Smooth muscle cell (in vitro differentiated cells): ENCODE measurements around the gene FBP1. TPM values are rescaled to one million over a fixed set of nuclear protein-coding genes. Genes with fewer than 3 reads are reported as not detected.
"Not testable (repeated sequence)": the region's sequence is repeated elsewhere in the genome, so short reads cannot be mapped to it uniquely, and the experiment has no call there.

Experiments
- DNase-seq: peaks from one replicate; lab custom pipeline; 2025; ENCODE audit not compliant: unreplicated experiment; lab: John Stamatoyannopoulos, UW
- H2AFZ ChIP-seq: fragments of 200-600 bp; sonication (generic); 2 replicates; pipeline ENCODE4 v1.6.0; 2016; ENCODE audit warnings: antibody characterized with exemption, low read depth, mild to moderate bottlenecking
- H3F3A ChIP-seq: fragments of 200-600 bp; sonication (generic); 2 replicates; pipeline ENCODE4 v1.6.0; 2017; ENCODE audit warnings: antibody characterized with exemption, low read depth
- H3K27ac ChIP-seq: fragments of 200-600 bp; sonication (generic); 2 replicates; pipeline ENCODE4 v1.5.1; 2016; ENCODE audit warnings: low read depth, mild to moderate bottlenecking
- H3K27me3 ChIP-seq: fragments of 200-600 bp; sonication (generic); 2 replicates; pipeline ENCODE4 v1.6.1; 2016; ENCODE audit warnings: low read depth, mild to moderate bottlenecking
- H3K36me3 ChIP-seq: fragments of 200-600 bp; sonication (generic); 2 replicates; pipeline ENCODE4 v1.5.1; 2016; ENCODE audit warnings: low read depth
- H3K4me1 ChIP-seq: fragments of 200-600 bp; sonication (generic); 2 replicates; pipeline ENCODE4 v1.5.1; 2016; ENCODE audit warnings: low read depth
- H3K4me2 ChIP-seq: fragments of 200-600 bp; sonication (generic); 2 replicates; pipeline ENCODE4 v1.6.0; 2016; ENCODE audit warnings: mild to moderate bottlenecking
- H3K4me3 ChIP-seq: fragments of 200-600 bp; sonication (generic); 2 replicates; pipeline ENCODE4 v1.5.1; 2016; ENCODE audit warnings: mild to moderate bottlenecking
- H3K79me2 ChIP-seq: fragments of 200-600 bp; sonication (generic); 2 replicates; pipeline ENCODE4 v1.6.0; 2016; ENCODE audit warnings: low read depth, mild to moderate bottlenecking
- H3K9ac ChIP-seq: fragments of 200-600 bp; sonication (generic); 2 replicates; pipeline ENCODE4 v1.6.0; 2016; ENCODE audit warnings: low read depth
- H3K9me3 ChIP-seq: fragments of 200-600 bp; sonication (generic); replicated peaks from 2 replicates; pipeline ENCODE4 v1.5.1; 2016; ENCODE audit warnings: low read depth
- H4K20me1 ChIP-seq: fragments of 200-600 bp; sonication (generic); 2 replicates; pipeline ENCODE4 v1.6.0; 2016; ENCODE audit warnings: low read depth
- WGBS: methylation state at CpG from one replicate; pipeline ENCODE4 v1.1.7; 2016; ENCODE audit warnings: low lambda C conversion rate; 5-methylcytosine and 5-hydroxymethylcytosine counted together
- polyA plus RNA-seq: library from polyadenylated mRNA; unstranded; fragments of >200 nt; fragmentation: Nextera tagmentation; extraction: Ambion mirVana; gene quantifications from 2 replicates; pipeline ENCODE4 v1.2.1, GENCODE V29; 2016
- total RNA-seq: library from RNA; depleted of rRNA; stranded (reverse); fragments of >200 nt; gene quantifications from 2 replicates; pipeline ENCODE4 v1.2.3, GENCODE V29; 2014
- TF ChIP-seq, protein P1 (sequence below): fragments of 200-600 bp; sonication (generic); IDR thresholded peaks from 2 replicates; pipeline ENCODE4 v1.5.1; 2017; ENCODE audit warnings: borderline replicate concordance, mild to moderate bottlenecking, antibody characterized with exemption; ENCODE audit not compliant: insufficient read depth, poor library complexity, severe bottlenecking

Gene FBP1
- total and polyA plus RNA-seq, 2 experiments from 2014 or later, result 0.22 to 0.70 TPM

DNA sequence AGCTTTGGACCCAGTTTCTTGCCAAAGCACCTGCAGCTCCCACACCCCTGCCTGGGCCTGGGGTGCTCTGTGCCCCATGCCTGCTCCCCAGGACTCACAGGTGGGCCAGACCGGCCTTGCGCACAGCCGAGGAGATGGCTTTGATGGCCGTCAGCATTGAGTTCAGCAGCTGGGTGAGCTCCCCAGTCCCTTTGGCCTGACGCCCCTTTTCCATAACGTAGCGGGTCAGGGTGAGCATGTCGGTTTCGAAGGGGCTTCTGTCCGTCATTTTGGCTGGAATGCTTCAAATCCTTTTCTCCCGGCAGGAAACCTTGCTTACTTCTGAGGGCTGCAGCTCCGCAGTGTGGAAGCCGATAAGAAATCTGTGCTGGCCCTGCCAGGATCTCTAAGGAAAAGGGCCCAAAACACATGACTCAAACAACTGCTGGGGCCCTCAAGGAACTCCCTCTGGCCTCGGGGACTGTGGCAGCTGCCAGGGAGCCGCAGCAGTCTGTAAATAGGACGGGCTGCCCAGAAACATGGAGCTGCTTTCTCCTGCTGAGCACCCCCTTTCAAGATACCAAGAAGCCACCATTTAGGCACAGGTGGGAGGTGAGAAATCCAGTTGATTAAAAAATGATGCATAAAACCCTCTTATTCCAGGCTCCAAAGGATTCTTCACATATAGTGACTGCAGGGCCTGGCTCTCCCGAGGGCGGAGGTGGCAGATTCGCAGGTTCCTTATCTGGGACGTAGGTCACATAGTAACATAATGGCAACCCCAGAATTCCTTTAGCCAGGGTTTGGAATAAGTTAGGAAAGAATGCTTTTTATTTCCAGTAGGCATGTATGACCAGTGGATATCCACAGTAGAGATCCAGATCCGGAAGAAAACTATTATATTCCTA is 45.6 kb downstream of the FBP1 start, which contains the start of gene FBP2:
TSS of gene FBP2 (minus strand) at position 366 of the 887 bp plus-strand sequence. CDS start at position 268, 98 bp downstream.
- WGBS, result 76% methylated on average over 21 of the region's 21 CpGs
- H3K9me3 ChIP-seq, result no peaks in the 10 kb centered on the region
- H3K4me2 ChIP-seq, result no peak within 1 kb of the TSS
- no peak within 1 kb of the TSS for H3K9ac ChIP-seq
- no peaks in the 10 kb centered on the region for H3K79me2 ChIP-seq
- H3K27me3 ChIP-seq, result no peaks in the 10 kb centered on the region
- no peak for DNase-seq
- no peak within 1 kb of the TSS for H3K27ac ChIP-seq
- no peaks in the 10 kb centered on the region for H3K36me3 ChIP-seq
- H3F3A ChIP-seq, result no peaks in the 10 kb centered on the region
- H2AFZ ChIP-seq, result no peak within 1 kb of the TSS
- H3K4me3 ChIP-seq, result no peak within 1 kb of the TSS
- no peaks in the 10 kb centered on the region for H4K20me1 ChIP-seq
- no peaks in the 10 kb centered on the region for H3K4me1 ChIP-seq
- TF ChIP-seq, protein P1, sequence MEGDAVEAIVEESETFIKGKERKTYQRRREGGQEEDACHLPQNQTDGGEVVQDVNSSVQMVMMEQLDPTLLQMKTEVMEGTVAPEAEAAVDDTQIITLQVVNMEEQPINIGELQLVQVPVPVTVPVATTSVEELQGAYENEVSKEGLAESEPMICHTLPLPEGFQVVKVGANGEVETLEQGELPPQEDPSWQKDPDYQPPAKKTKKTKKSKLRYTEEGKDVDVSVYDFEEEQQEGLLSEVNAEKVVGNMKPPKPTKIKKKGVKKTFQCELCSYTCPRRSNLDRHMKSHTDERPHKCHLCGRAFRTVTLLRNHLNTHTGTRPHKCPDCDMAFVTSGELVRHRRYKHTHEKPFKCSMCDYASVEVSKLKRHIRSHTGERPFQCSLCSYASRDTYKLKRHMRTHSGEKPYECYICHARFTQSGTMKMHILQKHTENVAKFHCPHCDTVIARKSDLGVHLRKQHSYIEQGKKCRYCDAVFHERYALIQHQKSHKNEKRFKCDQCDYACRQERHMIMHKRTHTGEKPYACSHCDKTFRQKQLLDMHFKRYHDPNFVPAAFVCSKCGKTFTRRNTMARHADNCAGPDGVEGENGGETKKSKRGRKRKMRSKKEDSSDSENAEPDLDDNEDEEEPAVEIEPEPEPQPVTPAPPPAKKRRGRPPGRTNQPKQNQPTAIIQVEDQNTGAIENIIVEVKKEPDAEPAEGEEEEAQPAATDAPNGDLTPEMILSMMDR, result no peak

DNA sequence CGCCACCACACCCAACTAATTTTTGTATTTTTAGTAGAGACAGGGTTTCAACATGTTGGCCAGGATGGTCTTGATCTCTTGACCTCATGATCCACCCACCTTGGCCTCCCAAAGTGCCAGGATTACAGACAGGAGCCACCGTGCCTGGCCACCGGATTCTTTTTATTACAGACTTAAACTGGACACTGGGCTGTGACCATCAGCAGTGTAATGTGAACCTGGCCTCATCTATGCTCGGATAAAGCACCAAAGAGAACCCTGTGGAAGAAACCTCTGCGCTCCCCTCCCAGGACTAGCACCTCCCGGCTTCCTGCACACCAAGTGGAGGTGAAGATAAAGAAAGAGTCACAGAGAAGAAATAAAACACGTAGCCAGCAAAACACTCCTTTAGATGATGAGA is 46.6 kb downstream of the FBP1 start:
- H3K9me3 ChIP-seq, H2AFZ ChIP-seq, H3K9ac ChIP-seq, H3K4me1 ChIP-seq, H3K4me3 ChIP-seq, H4K20me1 ChIP-seq, DNase-seq, H3K4me2 ChIP-seq, H3F3A ChIP-seq, H3K27me3 ChIP-seq, H3K27ac ChIP-seq, H3K79me2 ChIP-seq, H3K36me3 ChIP-seq: not testable (repeated sequence)
- WGBS, result 79% methylated on average over 7 of the region's 7 CpGs

DNA sequence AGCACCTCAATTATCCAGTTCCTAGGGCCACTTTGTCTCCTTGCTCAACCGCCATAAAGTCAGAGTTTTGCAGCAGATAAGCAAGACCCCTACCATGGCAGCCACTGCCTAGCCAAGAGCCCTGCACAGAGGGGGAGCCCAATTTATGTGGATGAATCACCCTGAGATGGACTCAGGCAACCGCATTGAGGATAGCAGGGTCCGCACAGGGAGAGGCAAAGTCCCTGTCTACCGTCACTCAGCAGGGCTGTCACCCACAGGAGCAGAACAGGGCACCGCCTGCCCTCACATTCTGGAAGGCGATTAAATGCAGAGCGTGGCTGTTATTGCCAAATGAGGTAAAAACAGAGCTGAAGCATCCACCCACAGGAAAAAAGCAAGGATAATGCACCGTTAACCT is 47.4 kb downstream of the FBP1 start:
- Histone ChIP-seq H3K27me3 (no peaks in the 10 kb centered on the region), H3K9me3 (no peaks in the 10 kb centered on the region), H3K9ac (no peak overlapping the region), H2AFZ (no peak overlapping the region), H3F3A (no peaks in the 10 kb centered on the region), H3K27ac (no peak overlapping the region), H3K4me2 (no peak overlapping the region), H3K4me1 (no peaks in the 10 kb centered on the region), H4K20me1 (no peaks in the 10 kb centered on the region), H3K79me2 (no peaks in the 10 kb centered on the region), H3K4me3 (no peak overlapping the region), H3K36me3 (no peaks in the 10 kb centered on the region)
- TF ChIP-seq, protein P1, result no peak
- DNase-seq, result no peak
- 61% methylated on average over 8 of the region's 8 CpGs for WGBS

DNA sequence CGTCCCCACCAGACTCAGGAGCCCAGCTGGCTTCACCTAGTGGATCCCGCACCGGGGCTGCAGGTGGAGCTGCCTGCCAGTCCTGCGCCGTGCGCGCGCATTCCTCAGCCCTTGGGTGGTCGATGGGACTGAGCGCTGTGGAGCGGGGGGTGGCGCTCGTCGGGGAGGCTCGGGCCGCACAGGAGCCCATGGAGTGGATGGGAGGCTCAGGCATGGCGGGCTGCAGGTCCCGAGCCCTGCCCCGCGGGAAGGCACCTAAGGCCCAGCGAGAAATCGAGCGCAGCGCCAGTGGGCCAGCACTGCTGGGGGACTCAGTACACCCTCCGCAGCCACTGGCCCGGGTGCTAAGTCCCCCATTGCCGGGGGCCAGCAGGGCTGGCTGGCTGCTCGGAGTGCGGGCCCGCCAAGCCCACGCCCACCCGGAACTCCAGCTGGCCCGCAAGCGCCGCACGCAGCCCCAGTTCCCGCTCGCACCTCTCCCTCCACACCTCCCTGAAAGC is 48.2 kb downstream of the FBP1 start:
- H3K27ac ChIP-seq, H3K36me3 ChIP-seq, H3K9ac ChIP-seq, H3K4me1 ChIP-seq, H3K4me3 ChIP-seq, H3K9me3 ChIP-seq, H3K4me2 ChIP-seq, H3F3A ChIP-seq, H4K20me1 ChIP-seq, H2AFZ ChIP-seq, H3K79me2 ChIP-seq, DNase-seq, H3K27me3 ChIP-seq: not testable (repeated sequence)
- 97% methylated on average over 24 of the region's 38 CpGs for WGBS
